RWPE2 (cell line): ENCODE results near the gene SNRNP27.

ENCODE experiments used
- ATAC-seq: fragments of 200-7000 bp; cut with Tn5 transposase; 3 replicates; pipeline ENCODE4 v1.9.1; 2021; ENCODE audit warnings: low read depth
- DNase-seq: peaks from one replicate; pipeline ENCODE4 v3.0.0-alpha.2; 2020; ENCODE audit warnings: low spot score
- H3K27ac ChIP-seq: fragments of 450-650 bp; 2 replicates; pipeline ENCODE4 v1.5.1; 2017; ENCODE audit warnings: mild to moderate bottlenecking; ENCODE audit not compliant: poor library complexity, severe bottlenecking
- H3K27me3 ChIP-seq: fragments of 250-450 bp; sonication (Bioruptor Pico); 2 replicates; pipeline ENCODE4 v1.5.1; 2021; ENCODE audit warnings: mild to moderate bottlenecking, moderate library complexity; ENCODE audit not compliant: insufficient read depth, poor library complexity, severe bottlenecking
- H3K36me3 ChIP-seq: fragments of 250-450 bp; sonication (Bioruptor Pico); 2 replicates; pipeline ENCODE4 v1.5.1; 2020; ENCODE audit warnings: low read depth, mild to moderate bottlenecking, moderate library complexity
- H3K4me1 ChIP-seq: fragments of 250-450 bp; sonication (Bioruptor Pico); 2 replicates; pipeline ENCODE4 v1.5.1; 2021; ENCODE audit warnings: mild to moderate bottlenecking, moderate library complexity; ENCODE audit not compliant: insufficient read depth, poor library complexity, severe bottlenecking
- H3K4me3 ChIP-seq: fragments of 250-450 bp; sonication (Bioruptor Pico); 2 replicates; pipeline ENCODE4 v1.5.1; 2021; ENCODE audit warnings: mild to moderate bottlenecking, moderate library complexity; ENCODE audit not compliant: severe bottlenecking
- H3K9me3 ChIP-seq: fragments of 250-450 bp; sonication (Bioruptor Pico); 2 replicates; pipeline ENCODE4 v1.5.1; 2021; ENCODE audit warnings: mild to moderate bottlenecking, moderate library complexity; ENCODE audit not compliant: severe bottlenecking
- TF ChIP-seq, protein P1 (sequence below): fragments of 450-650 bp; IDR thresholded peaks from one replicate; pipeline ENCODE4 v1.5.1; 2017; ENCODE audit warnings: mild to moderate bottlenecking, moderate library complexity; ENCODE audit not compliant: poor library complexity, severe bottlenecking

SNRNP27 gene

GRCh38 chr2:69931832-69932595, 38.3 kb downstream of the SNRNP27 start:
- Histone ChIP-seq H3K9me3 (no peaks in the 10 kb centered on the region), H3K27ac (peak overlapping the region; percentile 78), H3K27me3 (no peaks in the 10 kb centered on the region), H3K4me3 (no peak overlapping the region), H3K4me1 (peaks cover 36% of the 10 kb centered on the region), H3K36me3 (peaks cover 57% of the 10 kb centered on the region)
- ATAC-seq, result no peak
- TF ChIP-seq, protein P1, sequence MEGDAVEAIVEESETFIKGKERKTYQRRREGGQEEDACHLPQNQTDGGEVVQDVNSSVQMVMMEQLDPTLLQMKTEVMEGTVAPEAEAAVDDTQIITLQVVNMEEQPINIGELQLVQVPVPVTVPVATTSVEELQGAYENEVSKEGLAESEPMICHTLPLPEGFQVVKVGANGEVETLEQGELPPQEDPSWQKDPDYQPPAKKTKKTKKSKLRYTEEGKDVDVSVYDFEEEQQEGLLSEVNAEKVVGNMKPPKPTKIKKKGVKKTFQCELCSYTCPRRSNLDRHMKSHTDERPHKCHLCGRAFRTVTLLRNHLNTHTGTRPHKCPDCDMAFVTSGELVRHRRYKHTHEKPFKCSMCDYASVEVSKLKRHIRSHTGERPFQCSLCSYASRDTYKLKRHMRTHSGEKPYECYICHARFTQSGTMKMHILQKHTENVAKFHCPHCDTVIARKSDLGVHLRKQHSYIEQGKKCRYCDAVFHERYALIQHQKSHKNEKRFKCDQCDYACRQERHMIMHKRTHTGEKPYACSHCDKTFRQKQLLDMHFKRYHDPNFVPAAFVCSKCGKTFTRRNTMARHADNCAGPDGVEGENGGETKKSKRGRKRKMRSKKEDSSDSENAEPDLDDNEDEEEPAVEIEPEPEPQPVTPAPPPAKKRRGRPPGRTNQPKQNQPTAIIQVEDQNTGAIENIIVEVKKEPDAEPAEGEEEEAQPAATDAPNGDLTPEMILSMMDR, result no peak
- no peak for DNase-seq

DNA sequence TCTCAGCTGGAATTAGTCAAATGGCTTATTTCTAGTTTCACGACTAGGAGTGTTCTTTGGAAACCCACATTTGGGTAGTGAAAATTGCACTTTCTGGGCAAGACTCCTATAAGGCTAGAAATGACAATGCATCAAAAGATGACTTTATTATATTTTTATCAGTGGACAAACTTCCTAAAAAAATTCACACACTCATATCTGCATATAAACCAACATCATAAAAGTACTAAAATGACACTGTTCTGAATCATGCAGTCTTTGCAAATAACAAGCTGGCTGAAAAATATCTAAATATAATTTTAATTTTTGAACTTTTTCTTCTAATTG, 38.8 kb downstream of the SNRNP27 start:
- H3K9me3 ChIP-seq, result no peaks in the 10 kb centered on the region
- peak overlapping the region; percentile 78 for H3K27ac ChIP-seq
- no peaks in the 10 kb centered on the region for H3K27me3 ChIP-seq
- DNase-seq, result no peak
- peaks cover 32% of the 10 kb centered on the region for H3K4me1 ChIP-seq
- H3K4me3 ChIP-seq, result no peak overlapping the region
- TF ChIP-seq, protein P1, result no peak
- peaks cover 56% of the 10 kb centered on the region for H3K36me3 ChIP-seq
- no peak for ATAC-seq

DNA sequence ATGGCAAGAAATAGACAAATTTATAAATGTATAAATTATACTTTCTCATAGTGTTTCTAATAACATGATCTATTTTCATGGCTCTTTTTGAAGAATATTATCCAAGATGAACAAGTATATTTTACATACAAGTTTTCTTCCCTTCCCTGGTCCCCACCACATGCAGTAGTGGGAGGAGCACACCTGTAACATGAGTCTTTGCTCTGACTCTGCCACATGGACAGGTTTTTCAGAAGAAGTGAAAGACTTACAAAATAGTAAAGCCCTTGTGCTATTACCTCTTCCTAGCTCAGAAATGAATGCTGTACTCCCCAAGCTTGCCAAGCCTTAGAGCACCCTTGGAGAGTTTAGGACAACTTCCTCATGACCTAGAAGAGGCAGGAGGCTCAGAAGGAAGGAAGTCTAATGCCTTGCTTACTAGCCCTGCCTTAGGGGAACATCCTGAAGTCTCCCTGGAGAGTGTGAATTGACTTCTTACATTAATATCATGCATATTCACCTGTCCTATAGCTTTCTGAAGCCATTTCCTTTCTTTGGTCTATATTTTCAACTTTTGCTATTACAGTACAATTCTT, 39.6 kb downstream of the SNRNP27 start:
- DNase-seq, result no peak
- ATAC-seq, result no peak; the same call in 1 of the 3 replicates
- H3K4me3 ChIP-seq, result no peak overlapping the region
- H3K4me1 ChIP-seq, result peaks cover 32% of the 10 kb centered on the region
- TF ChIP-seq, protein P1, result no peak
- H3K27me3 ChIP-seq, result no peaks in the 10 kb centered on the region
- peaks cover 57% of the 10 kb centered on the region for H3K36me3 ChIP-seq
- H3K9me3 ChIP-seq, result no peaks in the 10 kb centered on the region
- H3K27ac ChIP-seq, result peak overlapping the region; percentile 78

DNA sequence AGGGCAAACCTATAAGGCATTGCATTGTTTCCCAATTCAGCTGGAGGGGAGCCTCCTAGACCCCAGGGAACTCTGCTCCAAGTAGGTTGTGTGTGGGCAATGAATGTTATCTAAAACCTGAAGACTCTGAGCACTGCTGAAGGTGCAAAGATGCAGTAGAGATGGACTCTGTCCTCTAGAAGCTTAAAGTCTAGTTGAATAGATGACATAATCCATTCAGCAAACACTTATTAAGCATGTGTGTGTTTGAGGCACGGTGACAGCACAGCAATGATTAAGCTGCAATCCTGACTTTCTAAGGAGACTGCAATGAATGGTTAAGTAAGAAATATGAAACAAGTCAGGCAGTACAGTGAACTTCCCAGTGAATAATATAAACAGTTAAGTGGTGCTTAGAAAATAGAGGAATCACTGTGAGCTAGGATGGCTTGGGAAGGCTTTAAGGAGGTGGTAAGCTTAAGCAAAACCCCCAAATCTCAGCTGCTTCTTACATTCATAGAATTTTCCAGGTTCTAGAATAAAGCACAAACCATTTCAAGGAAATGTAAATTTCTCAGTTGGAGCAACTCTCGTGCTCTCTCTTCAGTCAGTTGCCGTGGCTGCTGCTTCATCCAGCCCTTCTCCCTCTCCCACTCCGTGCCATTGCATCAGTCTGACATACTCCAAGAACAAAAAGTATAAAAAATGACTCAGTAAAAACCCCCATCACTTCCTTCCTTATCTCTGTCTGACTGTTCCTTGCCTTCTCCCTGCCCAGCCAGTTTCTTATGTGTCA, 40.3 kb downstream of the SNRNP27 start:
- Histone ChIP-seq H3K27ac (peak overlapping the region; percentile 78), H3K9me3 (no peaks in the 10 kb centered on the region), H3K27me3 (no peaks in the 10 kb centered on the region), H3K4me3 (no peak overlapping the region), H3K4me1 (peaks cover 32% of the 10 kb centered on the region), H3K36me3 (peaks cover 61% of the 10 kb centered on the region)
- ATAC-seq (peak; percentile 97), DNase-seq (no peak)
- TF ChIP-seq, protein P1, result no peak
